ENCODE data around the gene TDRD9. TPM values are rescaled to one million over a fixed set of nuclear protein-coding genes. Genes with fewer than 3 reads are reported as not detected.
A peak's percentile ranks its signal among the peaks of the same experiment; 100 is the strongest.

Gene TDRD9
- total RNA-seq, 2 donors from 2014 or later: 8.6 to 20.8 TPM

DNA sequence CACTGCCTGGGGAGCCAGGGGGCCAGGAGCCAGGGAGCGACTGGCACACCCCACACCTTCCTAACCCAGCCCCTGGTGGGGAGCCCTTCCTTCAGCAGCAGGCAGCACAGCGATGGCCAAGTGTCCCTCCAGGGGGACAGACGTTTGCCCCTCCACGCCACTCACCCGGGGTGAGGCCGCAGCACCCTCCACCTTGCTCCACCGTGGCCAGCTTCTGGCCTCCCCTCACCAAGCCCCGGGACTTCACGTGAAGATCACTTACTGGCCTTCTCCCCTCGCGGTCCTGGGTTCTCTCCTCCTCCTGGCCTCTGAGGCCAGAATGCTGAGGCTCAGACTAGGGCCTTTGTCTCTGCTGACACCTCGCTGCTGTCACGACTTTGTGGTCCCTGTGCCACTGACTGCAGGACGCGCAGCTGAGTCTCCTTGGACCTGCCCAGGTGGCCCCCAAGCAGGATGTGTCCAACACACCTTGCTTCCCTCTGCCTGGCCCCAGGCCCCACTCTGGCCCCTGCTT lies 153.8 kb downstream of the TDRD9 start:
- Histone ChIP-seq H3K9me3 (no peaks in the 10 kb centered on the region), H3K27me3 (no peaks in the 10 kb centered on the region), H3K4me1 (peaks cover 0 to 43% of the 10 kb centered on the region in 2 donors), H3K27ac (peak overlapping the region; percentile 64 to 94), H3K4me3 (no peak overlapping the region), H3K36me3 (no peaks in the 10 kb centered on the region)
- no peak for DNase-seq (ENCODE audit: low spot score)
- TF ChIP-seq, protein P1, sequence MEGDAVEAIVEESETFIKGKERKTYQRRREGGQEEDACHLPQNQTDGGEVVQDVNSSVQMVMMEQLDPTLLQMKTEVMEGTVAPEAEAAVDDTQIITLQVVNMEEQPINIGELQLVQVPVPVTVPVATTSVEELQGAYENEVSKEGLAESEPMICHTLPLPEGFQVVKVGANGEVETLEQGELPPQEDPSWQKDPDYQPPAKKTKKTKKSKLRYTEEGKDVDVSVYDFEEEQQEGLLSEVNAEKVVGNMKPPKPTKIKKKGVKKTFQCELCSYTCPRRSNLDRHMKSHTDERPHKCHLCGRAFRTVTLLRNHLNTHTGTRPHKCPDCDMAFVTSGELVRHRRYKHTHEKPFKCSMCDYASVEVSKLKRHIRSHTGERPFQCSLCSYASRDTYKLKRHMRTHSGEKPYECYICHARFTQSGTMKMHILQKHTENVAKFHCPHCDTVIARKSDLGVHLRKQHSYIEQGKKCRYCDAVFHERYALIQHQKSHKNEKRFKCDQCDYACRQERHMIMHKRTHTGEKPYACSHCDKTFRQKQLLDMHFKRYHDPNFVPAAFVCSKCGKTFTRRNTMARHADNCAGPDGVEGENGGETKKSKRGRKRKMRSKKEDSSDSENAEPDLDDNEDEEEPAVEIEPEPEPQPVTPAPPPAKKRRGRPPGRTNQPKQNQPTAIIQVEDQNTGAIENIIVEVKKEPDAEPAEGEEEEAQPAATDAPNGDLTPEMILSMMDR (IDR thresholded peaks at IDR 0.05): no peak

DNA sequence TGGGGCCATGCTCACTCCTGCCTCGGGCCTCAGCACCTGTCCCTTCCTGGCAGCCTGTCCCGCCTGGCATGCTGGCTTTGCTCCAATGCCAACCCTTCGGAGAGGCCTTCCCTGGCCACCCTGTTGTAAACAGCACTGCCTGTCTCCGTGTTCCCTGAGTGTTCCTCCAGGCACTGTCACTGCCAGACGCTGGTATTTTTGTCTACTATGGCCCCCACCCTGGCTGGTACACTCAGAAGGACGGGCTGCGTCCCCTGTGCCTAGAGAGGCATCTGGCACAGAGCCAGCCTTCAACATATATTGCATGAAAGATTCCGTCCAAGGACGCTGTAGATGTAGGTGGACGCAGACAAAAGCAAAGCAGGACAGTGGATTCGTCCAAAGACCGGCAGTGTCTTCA lies 154.6 kb downstream of the TDRD9 start:
- peak overlapping the region; percentile 64 to 94 for H3K27ac ChIP-seq
- TF ChIP-seq, protein P1 (IDR thresholded peaks at IDR 0.05): no peak
- H3K9me3 ChIP-seq: no peaks in the 10 kb centered on the region
- no peaks in the 10 kb centered on the region for H3K27me3 ChIP-seq
- no peaks in the 10 kb centered on the region for H3K36me3 ChIP-seq
- H3K4me3 ChIP-seq: no peak overlapping the region
- peaks cover 0 to 51% of the 10 kb centered on the region in 2 donors for H3K4me1 ChIP-seq
- DNase-seq (ENCODE audit: low spot score): no peak

DNA sequence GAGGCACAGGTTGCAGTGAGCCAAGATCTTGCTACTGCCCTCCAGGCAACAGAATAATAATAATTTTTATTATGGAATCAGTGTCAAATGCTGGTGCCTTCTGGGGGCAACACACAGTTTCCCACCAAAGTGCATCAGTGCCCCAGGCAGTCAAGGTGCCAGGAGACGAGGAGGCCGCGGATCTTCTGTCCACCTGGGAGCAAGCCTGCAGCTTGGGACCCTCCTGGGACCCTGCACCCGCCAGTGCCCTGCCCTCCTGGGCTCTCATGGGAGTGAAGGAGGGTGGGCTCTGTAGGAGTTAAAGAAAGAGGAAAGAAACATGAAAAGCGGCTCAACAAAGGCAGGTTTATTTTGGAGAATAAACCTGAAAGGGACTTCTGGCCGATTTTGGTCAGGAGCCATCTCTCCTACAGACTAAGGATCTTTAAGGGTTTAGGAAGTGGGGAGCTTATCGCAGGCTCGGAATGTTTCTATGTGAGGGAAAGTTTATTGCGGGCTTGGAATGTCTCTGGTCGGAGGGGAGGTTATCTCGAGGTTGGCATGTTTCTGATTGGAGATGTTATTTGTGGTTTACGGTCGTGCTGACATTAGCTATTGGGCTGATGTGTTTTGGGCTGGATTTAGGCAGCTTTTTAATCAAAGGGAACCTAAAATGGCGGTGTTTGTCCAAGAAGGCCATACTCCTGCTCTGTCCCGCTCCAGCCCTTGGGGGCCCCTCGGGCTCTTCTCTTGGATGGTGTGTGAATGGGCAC lies 156.2 kb downstream of the TDRD9 start:
- H3K27ac ChIP-seq: peak overlapping the region; percentile 84 to 94
- H3K4me3 ChIP-seq: no peak overlapping the region
- no peak for DNase-seq (ENCODE audit: low spot score)
- no peaks in the 10 kb centered on the region for H3K9me3 ChIP-seq
- peaks cover 0 to 57% of the 10 kb centered on the region in 2 donors for H3K4me1 ChIP-seq
- TF ChIP-seq, protein P1 (IDR thresholded peaks at IDR 0.05): no peak
- H3K27me3 ChIP-seq: no peaks in the 10 kb centered on the region
- no peaks in the 10 kb centered on the region for H3K36me3 ChIP-seq

DNA sequence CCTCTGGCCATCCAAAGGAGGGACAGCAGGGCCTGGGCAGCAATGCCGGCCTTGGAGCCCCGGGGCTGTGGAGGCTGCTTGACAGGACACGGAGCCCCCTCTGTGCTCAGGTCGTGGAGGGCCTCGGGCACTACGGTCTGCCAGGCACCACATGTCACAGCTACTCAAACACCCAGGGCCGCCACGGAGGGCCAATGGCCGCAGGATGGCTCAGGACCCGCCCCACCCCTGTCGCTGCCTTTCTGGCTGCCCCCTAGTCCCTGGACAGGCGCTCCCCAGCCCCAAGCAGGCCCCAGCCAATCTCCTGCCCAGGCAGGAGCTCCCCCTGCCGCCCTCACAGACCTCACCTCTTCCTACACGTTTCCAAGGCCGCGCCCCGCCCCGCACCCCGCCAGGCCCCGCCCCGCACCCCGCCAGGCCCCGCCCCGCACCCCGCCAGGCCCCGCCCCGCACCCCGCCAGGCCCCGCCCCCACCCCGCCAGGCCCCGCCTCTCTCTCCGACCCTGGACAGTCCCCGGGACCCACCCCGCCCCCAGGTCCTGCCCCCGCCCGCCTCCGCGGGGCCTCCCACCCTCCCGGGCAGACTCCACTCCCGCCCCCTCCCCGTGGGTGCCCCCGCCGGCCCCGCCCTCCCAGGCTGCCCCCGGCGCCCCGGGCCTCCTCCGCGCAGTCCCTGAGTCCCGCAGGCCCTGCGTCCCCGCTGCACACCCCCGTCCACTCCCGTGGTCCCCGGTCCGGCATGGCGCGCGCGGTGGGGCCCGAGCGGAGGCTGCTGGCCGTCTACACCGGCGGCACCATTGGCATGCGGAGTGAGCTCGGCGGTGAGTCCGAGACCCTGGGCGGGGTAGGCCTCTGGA lies 157.0 kb downstream of the TDRD9 start, which contains the start of gene ASPG:
Gene ASPG, plus strand, starts transcription at position 669 of the 857 bp plus-strand sequence. Its CDS starts 71 bp downstream, at position 740.
- Histone ChIP-seq H3K4me1 (peaks cover 0 to 57% of the 10 kb centered on the region in 2 donors), H3K27me3 (no peaks in the 10 kb centered on the region), H3K4me3 (peak within 1 kb of the TSS; percentile 50 to 54), H3K9me3 (no peaks in the 10 kb centered on the region), H3K36me3 (no peaks in the 10 kb centered on the region), H3K27ac (peak within 1 kb of the TSS; percentile 88 to 94)
- DNase-seq (ENCODE audit: low spot score): no peak
- TF ChIP-seq, protein P1 (IDR thresholded peaks at IDR 0.05): no peak

DNA sequence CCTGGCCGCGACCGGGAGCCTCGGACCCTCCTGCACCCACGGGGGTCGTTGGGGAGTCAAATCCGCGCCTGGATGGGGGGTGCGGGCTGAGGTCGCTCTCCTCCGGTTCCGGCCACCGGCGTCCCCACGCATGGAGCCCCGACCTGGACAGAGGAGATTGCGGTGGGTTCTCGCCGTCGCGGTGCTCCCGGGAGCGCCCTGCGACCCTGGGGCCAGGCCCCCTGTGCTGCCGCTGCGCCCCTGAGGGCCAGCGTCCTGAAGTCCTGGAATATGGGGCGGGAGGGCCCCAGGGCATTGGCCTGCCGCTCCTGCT lies 157.6 kb downstream of the TDRD9 start:
- Histone ChIP-seq H3K27ac (peak overlapping the region; percentile 88 to 91), H3K4me1 (peaks cover 0 to 57% of the 10 kb centered on the region in 2 donors), H3K9me3 (no peaks in the 10 kb centered on the region), H3K4me3 (peak overlapping the region; percentile 50 to 54), H3K36me3 (no peaks in the 10 kb centered on the region), H3K27me3 (no peaks in the 10 kb centered on the region)
- TF ChIP-seq, protein P1 (IDR thresholded peaks at IDR 0.05): no peak
- no peak for DNase-seq (ENCODE audit: low spot score)
